ENCODE results near the gene SSX5.

DNA sequence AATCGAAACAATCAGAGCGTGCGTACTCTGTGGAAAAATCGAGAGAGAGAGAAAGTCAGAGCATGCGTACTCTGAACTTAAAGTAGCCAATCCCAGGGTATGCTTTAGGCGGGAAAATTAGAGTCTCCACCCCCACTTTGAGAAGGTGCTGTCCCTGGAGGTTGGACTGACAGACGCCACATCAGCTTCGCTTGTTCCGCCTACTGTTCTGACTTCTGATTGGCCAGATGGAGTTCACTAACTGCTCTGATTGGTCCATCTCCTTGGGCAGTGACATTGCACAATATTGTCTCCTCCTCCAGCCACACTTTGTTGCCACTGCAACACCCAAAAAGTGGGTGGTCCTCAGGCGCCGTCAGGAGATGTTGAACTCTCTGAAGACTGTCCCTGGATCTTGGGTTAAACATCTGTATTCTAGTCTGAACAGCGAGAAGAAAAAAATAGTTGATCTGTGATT is at the start of gene SSX5:
- no peak for TF ChIP-seq GATA2 (IDR thresholded peaks at IDR 0.05; ENCODE audit: low read depth, low read length)
- TF ChIP-seq GATA3 (IDR thresholded peaks at IDR 0.05; ENCODE audit: low read depth, low read length) = no peak

Measured in SH-SY5Y (cell line).